ENCODE results near the gene SPAG16. TPM values are rescaled to one million over a fixed set of nuclear protein-coding genes. Genes with fewer than 3 reads are reported as not detected.
"Not testable (repeated sequence)": the region's sequence is repeated elsewhere in the genome, so short reads cannot be mapped to it uniquely, and the experiment has no call there.

The SPAG16 gene
- total and polyA plus RNA-seq, 3 experiments from 2014 or later = 7.7 to 15.3 (median 8.2) TPM

GRCh38 chr2:213376644-213377043, 92.4 kb downstream of the SPAG16 start:
- POLR2A ChIA-PET = no interaction called here
- Mint-ChIP-seq H3K36me3 (no peaks in the 10 kb centered on the region), H3K9me3 (no peaks in the 10 kb centered on the region), H3K4me1 (no peaks in the 10 kb centered on the region), H3K27me3 (no peaks in the 10 kb centered on the region), H3K4me3 (no peak overlapping the region), H3K27ac (no peak overlapping the region)
- no peaks in the 10 kb centered on the region for H3K36me3 ChIP-seq (ENCODE audit: insufficient read depth, low read length)
- H3K4me3 ChIP-seq (ENCODE audit: low read length) = no peak overlapping the region
- H3K4me1 ChIP-seq (ENCODE audit: insufficient read depth, low read length) = no peaks in the 10 kb centered on the region
- CTCF ChIA-PET = no interaction called here
- no peaks in the 10 kb centered on the region for H3K9me3 ChIP-seq (ENCODE audit: low read length)
- H3K27me3 ChIP-seq (ENCODE audit: insufficient read depth, low read length, poor library complexity, severe bottlenecking) = no peaks in the 10 kb centered on the region
- no peak for DNase-seq
- no peak overlapping the region for H3K27ac ChIP-seq (ENCODE audit: low read depth, low read length)

- POLR2A ChIA-PET; H3K27ac ChIP-seq (ENCODE audit: low read depth, low read length); CTCF ChIA-PET; H3K9me3 Mint-ChIP-seq; H3K27me3 ChIP-seq (ENCODE audit: insufficient read depth, low read length, poor library complexity, severe bottlenecking); H3K36me3 Mint-ChIP-seq; H3K4me1 Mint-ChIP-seq; H3K36me3 ChIP-seq (ENCODE audit: insufficient read depth, low read length); H3K4me3 ChIP-seq (ENCODE audit: low read length); H3K4me1 ChIP-seq (ENCODE audit: insufficient read depth, low read length); H3K27me3 Mint-ChIP-seq; H3K27ac Mint-ChIP-seq; H3K4me3 Mint-ChIP-seq; H3K9me3 ChIP-seq (ENCODE audit: low read length); DNase-seq: not testable (repeated sequence)
These were observed 122.8 kb downstream of the SPAG16 start for GRCh38 chr2:213407027-213407426.

- H3K4me3 Mint-ChIP-seq; H3K9me3 Mint-ChIP-seq; CTCF ChIA-PET; H3K27ac Mint-ChIP-seq; H3K4me1 Mint-ChIP-seq; H3K4me1 ChIP-seq (ENCODE audit: insufficient read depth, low read length); POLR2A ChIA-PET; H3K9me3 ChIP-seq (ENCODE audit: low read length); H3K27me3 ChIP-seq (ENCODE audit: insufficient read depth, low read length, poor library complexity, severe bottlenecking); H3K36me3 Mint-ChIP-seq; H3K4me3 ChIP-seq (ENCODE audit: low read length); H3K27me3 Mint-ChIP-seq; DNase-seq; H3K27ac ChIP-seq (ENCODE audit: low read depth, low read length); H3K36me3 ChIP-seq (ENCODE audit: insufficient read depth, low read length): not testable (repeated sequence)
These were observed 124.3 kb downstream of the SPAG16 start for GRCh38 chr2:213408426-213409070.

- CTCF ChIA-PET; H3K27ac ChIP-seq (ENCODE audit: low read depth, low read length); H3K4me1 Mint-ChIP-seq; H3K27me3 Mint-ChIP-seq; H3K4me3 ChIP-seq (ENCODE audit: low read length); POLR2A ChIA-PET; H3K4me1 ChIP-seq (ENCODE audit: insufficient read depth, low read length); H3K36me3 ChIP-seq (ENCODE audit: insufficient read depth, low read length); H3K36me3 Mint-ChIP-seq; H3K9me3 ChIP-seq (ENCODE audit: low read length); H3K27me3 ChIP-seq (ENCODE audit: insufficient read depth, low read length, poor library complexity, severe bottlenecking); DNase-seq; H3K9me3 Mint-ChIP-seq; H3K27ac Mint-ChIP-seq; H3K4me3 Mint-ChIP-seq: not testable (repeated sequence)
These were observed 126.4 kb downstream of the SPAG16 start for GRCh38 chr2:213410687-213411086.

GRCh38 chr2:213411582-213412289, 127.5 kb downstream of the SPAG16 start:
- no peaks in the 10 kb centered on the region for H3K4me1 ChIP-seq (ENCODE audit: insufficient read depth, low read length)
- CTCF ChIA-PET = no interaction called here
- Mint-ChIP-seq H3K4me3 (no peak overlapping the region), H3K27me3 (no peaks in the 10 kb centered on the region), H3K4me1 (no peaks in the 10 kb centered on the region), H3K36me3 (no peaks in the 10 kb centered on the region), H3K27ac (no peak overlapping the region), H3K9me3 (peaks cover 0 to 3% (median 0%) of the 10 kb centered on the region in 5 donors)
- no peaks in the 10 kb centered on the region for H3K9me3 ChIP-seq (ENCODE audit: low read length)
- POLR2A ChIA-PET = no interaction called here
- H3K27ac ChIP-seq (ENCODE audit: low read depth, low read length) = no peak overlapping the region
- DNase-seq = no peak
- H3K27me3 ChIP-seq (ENCODE audit: insufficient read depth, low read length, poor library complexity, severe bottlenecking) = no peaks in the 10 kb centered on the region
- H3K4me3 ChIP-seq (ENCODE audit: low read length) = no peak overlapping the region
- H3K36me3 ChIP-seq (ENCODE audit: insufficient read depth, low read length) = no peaks in the 10 kb centered on the region

GRCh38 chr2:213415093-213415492, 130.8 kb downstream of the SPAG16 start:
- CTCF ChIA-PET = no interaction called here

GRCh38 chr2:213416832-213417231, 132.6 kb downstream of the SPAG16 start:
- ChIA-PET POLR2A (no interaction called here), CTCF (no interaction called here)
- Mint-ChIP-seq H3K4me3 (no peak overlapping the region), H3K27ac (no peak overlapping the region), H3K27me3 (no peaks in the 10 kb centered on the region), H3K36me3 (no peaks in the 10 kb centered on the region), H3K9me3 (no peaks in the 10 kb centered on the region), H3K4me1 (no peaks in the 10 kb centered on the region)
- Histone ChIP-seq H3K36me3 (ENCODE audit: insufficient read depth, low read length) (no peaks in the 10 kb centered on the region), H3K27ac (ENCODE audit: low read depth, low read length) (no peak overlapping the region), H3K9me3 (ENCODE audit: low read length) (no peaks in the 10 kb centered on the region), H3K4me3 (ENCODE audit: low read length) (no peak overlapping the region), H3K27me3 (ENCODE audit: insufficient read depth, low read length, poor library complexity, severe bottlenecking) (no peaks in the 10 kb centered on the region), H3K4me1 (ENCODE audit: insufficient read depth, low read length) (no peaks in the 10 kb centered on the region)
- DNase-seq = no peak

More at GRCh38 chr2:213415093-213415492, 130.8 kb downstream of the SPAG16 start:
- H3K27ac Mint-ChIP-seq = no peak overlapping the region
- H3K4me3 Mint-ChIP-seq = no peak overlapping the region
- Histone ChIP-seq H3K4me1 (ENCODE audit: insufficient read depth, low read length) (no peaks in the 10 kb centered on the region), H3K9me3 (ENCODE audit: low read length) (no peaks in the 10 kb centered on the region), H3K36me3 (ENCODE audit: insufficient read depth, low read length) (no peaks in the 10 kb centered on the region), H3K4me3 (ENCODE audit: low read length) (no peak overlapping the region), H3K27me3 (ENCODE audit: insufficient read depth, low read length, poor library complexity, severe bottlenecking) (no peaks in the 10 kb centered on the region), H3K27ac (ENCODE audit: low read depth, low read length) (no peak overlapping the region)
- POLR2A ChIA-PET = no interaction called here
- H3K36me3 Mint-ChIP-seq = no peaks in the 10 kb centered on the region
- DNase-seq = no peak
- no peaks in the 10 kb centered on the region for H3K9me3 Mint-ChIP-seq
- no peaks in the 10 kb centered on the region for H3K27me3 Mint-ChIP-seq
- no peaks in the 10 kb centered on the region for H3K4me1 Mint-ChIP-seq

GRCh38 chr2:213419980-213420379, 135.7 kb downstream of the SPAG16 start:
- DNase-seq = no peak
- H3K4me1 Mint-ChIP-seq = no peaks in the 10 kb centered on the region
- no peaks in the 10 kb centered on the region for H3K36me3 Mint-ChIP-seq
- no peaks in the 10 kb centered on the region for H3K9me3 Mint-ChIP-seq
- POLR2A ChIA-PET = no interaction called here
- H3K4me3 Mint-ChIP-seq = no peak overlapping the region
- H3K4me3 ChIP-seq (ENCODE audit: low read length) = no peak overlapping the region
- H3K36me3 ChIP-seq (ENCODE audit: insufficient read depth, low read length) = no peaks in the 10 kb centered on the region
- no peak overlapping the region for H3K27ac Mint-ChIP-seq
- no peak overlapping the region for H3K27ac ChIP-seq (ENCODE audit: low read depth, low read length)
- CTCF ChIA-PET = no interaction called here
- no peaks in the 10 kb centered on the region for H3K9me3 ChIP-seq (ENCODE audit: low read length)
- H3K4me1 ChIP-seq (ENCODE audit: insufficient read depth, low read length) = no peaks in the 10 kb centered on the region
- H3K27me3 Mint-ChIP-seq = no peaks in the 10 kb centered on the region
- no peaks in the 10 kb centered on the region for H3K27me3 ChIP-seq (ENCODE audit: insufficient read depth, low read length, poor library complexity, severe bottlenecking)

Measured in CD8-positive, alpha-beta memory T cell (primary cell).